T-cell (primary cell): ENCODE measurements around the gene RARB. TPM values are rescaled to one million over a fixed set of nuclear protein-coding genes. Genes with fewer than 3 reads are reported as not detected.

ENCODE experiments used
- ATAC-seq, 4 experiments: fragments of 200-7000 bp in 3 of 4; fragments of 150-1000 bp in 1 of 4; cut with Tn5 transposase; replicated peaks in 1 of 4; 1 replicate in 3 of 4; 2 replicates in 1 of 4; pipeline ENCODE4 v1.10.0; 2021; ENCODE audit warnings: moderate library complexity in 3 of 4, mild to moderate bottlenecking in 2 of 4, moderate number of reproducible peaks in 1 of 4
- CTCF ChIA-PET, 2 donors: fragments of 300-600 bp; sonication (Branson Sonifier 250); formaldehyde crosslinking; loops; one replicate each; lab custom pipeline; 2022; ENCODE audit warnings: antibody characterized with exemption in 2 of 2; lab: Charles Lee
- POLR2A ChIA-PET, 2 donors: fragments of 300-600 bp; sonication (Branson Sonifier 250); formaldehyde crosslinking; loops; one replicate each; lab custom pipeline; 2022; ENCODE audit warnings: antibody characterized with exemption in 2 of 2; lab: Charles Lee
- DNase-seq, 35 experiments: peaks; one replicate each; pipeline versions ENCODE4 v3.0.0 to v3.0.0-alpha.2; 2013 to 2023
- H3K27ac ChIP-seq: one replicate; pipeline ENCODE4 v1.5.1; 2013; ENCODE audit warnings: low read length
- H3K27me3 ChIP-seq, 2 experiments: replicated peaks in 1 of 2; 1 replicate in 1 of 2; 2 replicates in 1 of 2; pipeline versions ENCODE4 v1.6.1 to v1.7.0; 2013; ENCODE audit warnings: low read length in 1 of 2, mixed read lengths in 1 of 2; ENCODE audit not compliant: control insufficient read depth in 2 of 2, insufficient read depth in 2 of 2; ENCODE audit errors: extremely low read depth in 1 of 2
- H3K36me3 ChIP-seq, 2 donors: 1 replicate in 1 of 2; 2 replicates in 1 of 2; pipeline versions ENCODE4 v1.6.1 to v1.7.0; 2013; ENCODE audit warnings: low read length in 1 of 2; ENCODE audit not compliant: control insufficient read depth in 2 of 2, insufficient read depth in 1 of 2; ENCODE audit errors: extremely low read depth in 1 of 2
- H3K4me1 ChIP-seq, 2 experiments: 1 replicate in 1 of 2; 2 replicates in 1 of 2; pipeline versions ENCODE4 v1.6.1 to v1.7.0; 2013; ENCODE audit warnings: low read length in 2 of 2, mixed read lengths in 1 of 2; ENCODE audit not compliant: insufficient read depth in 2 of 2, control insufficient read depth in 1 of 2; ENCODE audit errors: extremely low read depth in 1 of 2
- H3K4me3 ChIP-seq, 2 donors: 1 replicate in 1 of 2; 2 replicates in 1 of 2; pipeline versions ENCODE4 v1.5.1 to v1.7.0; 2013; ENCODE audit warnings: mild to moderate bottlenecking in 2 of 2, low read length in 1 of 2, moderate library complexity in 1 of 2; ENCODE audit not compliant: control insufficient read depth in 1 of 2; ENCODE audit errors: extremely low read depth in 1 of 2
- H3K9me3 ChIP-seq: 2 replicates; pipeline ENCODE4 v1.7.0; 2013
- H3K27ac Mint-ChIP-seq, 2 donors: one replicate each; pipeline ENCODE4 v1.8.0; 2020 to 2021; ENCODE audit warnings: mild to moderate bottlenecking in 2 of 2, mixed read lengths in 2 of 2
- H3K27me3 Mint-ChIP-seq, 2 donors: one replicate each; pipeline ENCODE4 v1.8.0; 2021 to 2022; ENCODE audit warnings: mixed read lengths in 2 of 2
- H3K36me3 Mint-ChIP-seq: one replicate; pipeline ENCODE4 v1.8.0; 2021; ENCODE audit warnings: mixed read lengths
- H3K4me1 Mint-ChIP-seq, 3 donors: one replicate each; pipeline ENCODE4 v1.8.0; 2020 to 2022; ENCODE audit warnings: mixed read lengths in 3 of 3, mild to moderate bottlenecking in 1 of 3
- H3K4me3 Mint-ChIP-seq, 3 donors: one replicate each; pipeline ENCODE4 v1.8.0; 2020 to 2022; ENCODE audit warnings: mild to moderate bottlenecking in 3 of 3, mixed read lengths in 3 of 3, moderate library complexity in 3 of 3
- H3K9me3 Mint-ChIP-seq, 3 donors: one replicate each; pipeline ENCODE4 v1.8.0; 2020 to 2022; ENCODE audit warnings: mixed read lengths in 3 of 3
- WGBS: methylation state at CpG from one replicate; pipeline ENCODE4 v1.1.5; 2013; ENCODE audit warnings: missing lambda C conversion rate; ENCODE audit not compliant: insufficient coverage; 5-methylcytosine and 5-hydroxymethylcytosine counted together
- total RNA-seq, 35 experiments: library from RNA in 6 of 35; stranded (reverse) in 6 of 35; fragments of 120-200 nt in 1 of 35; gene quantifications; one replicate each; pipeline versions ENCODE4 v1.2.1 to v1.2.4 and lab custom pipeline; 2013 to 2026

The RARB gene
- total RNA-seq, 5 donors from 2014 or later (not counting 1 experiment from before 2014, with no cell fraction given), result not detected

DNA sequence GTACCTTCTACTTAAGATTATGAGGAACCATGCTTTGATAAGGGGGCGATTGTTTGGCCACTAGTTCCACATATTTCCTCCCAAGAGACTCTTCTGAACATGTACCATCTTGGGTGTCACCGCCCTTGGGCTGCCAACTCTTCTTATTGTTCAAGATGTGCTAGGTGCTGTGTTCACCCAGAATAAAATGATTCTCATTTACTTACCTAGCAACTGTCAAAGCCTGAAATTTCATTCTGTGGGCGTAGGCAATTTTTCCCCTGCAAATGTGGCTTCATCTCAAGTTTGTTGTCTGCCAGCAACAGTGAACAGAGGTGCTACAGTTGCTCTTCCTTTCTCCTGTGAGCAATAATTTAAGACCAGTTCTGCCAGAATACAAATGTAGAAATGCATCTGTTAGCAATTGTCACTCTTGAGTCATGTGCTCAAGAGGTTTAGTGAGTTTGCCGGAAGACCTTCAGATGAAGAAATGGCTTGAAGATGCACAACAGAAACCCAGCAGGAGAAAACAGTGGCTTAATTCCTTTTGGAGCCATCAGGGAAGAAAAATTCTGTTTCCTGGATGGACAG, 41.3 kb upstream of the RARB start:
- no peaks in the 10 kb centered on the region for H3K36me3 ChIP-seq
- H3K27me3 ChIP-seq, result no peaks in the 10 kb centered on the region
- Mint-ChIP-seq H3K27ac (no peak overlapping the region), H3K36me3 (no peaks in the 10 kb centered on the region), H3K27me3 (peaks cover 0 to 3% of the 10 kb centered on the region in 2 donors), H3K4me1 (no peaks in the 10 kb centered on the region), H3K4me3 (no peak overlapping the region), H3K9me3 (peaks cover 0 to 9% (median 8%) of the 10 kb centered on the region in 3 donors)
- H3K27ac ChIP-seq, result no peak overlapping the region
- no peaks in the 10 kb centered on the region for H3K9me3 ChIP-seq
- ChIA-PET POLR2A (no interaction called here), CTCF (no interaction called here)
- 86% methylated on average over 2 of the region's 4 CpGs for WGBS
- DNase-seq (no peak), ATAC-seq (no peak)
- no peaks in the 10 kb centered on the region for H3K4me1 ChIP-seq
- H3K4me3 ChIP-seq, result no peak overlapping the region

DNA sequence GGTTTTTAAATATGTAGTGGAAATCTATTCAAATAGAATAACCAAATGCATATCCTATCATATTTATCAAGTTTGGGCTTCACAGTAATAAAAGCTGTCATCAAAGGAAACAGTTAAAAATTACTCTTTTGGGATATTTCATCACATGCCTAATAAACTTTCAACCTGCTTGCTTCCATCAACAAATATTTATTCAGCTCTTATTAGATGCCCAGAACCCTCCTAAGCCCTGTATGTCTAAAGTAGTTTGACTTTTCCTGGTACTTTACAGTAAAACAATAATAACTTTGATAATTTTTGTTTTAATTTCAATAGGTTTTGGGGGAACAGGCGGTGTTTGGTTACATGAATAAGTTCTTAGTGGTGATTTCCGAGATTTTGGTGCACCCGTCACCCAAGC, 37.5 kb upstream of the RARB start:
- Histone ChIP-seq H3K27me3 (no peaks in the 10 kb centered on the region), H3K4me3 (no peak overlapping the region), H3K36me3 (no peaks in the 10 kb centered on the region), H3K9me3 (no peaks in the 10 kb centered on the region), H3K4me1 (no peaks in the 10 kb centered on the region), H3K27ac (no peak overlapping the region)
- no peaks in the 10 kb centered on the region for H3K27me3 Mint-ChIP-seq
- POLR2A ChIA-PET, result no interaction called here
- no peaks in the 10 kb centered on the region for H3K36me3 Mint-ChIP-seq
- peaks cover 3 to 29% (median 22%) of the 10 kb centered on the region in 3 donors for H3K9me3 Mint-ChIP-seq
- CTCF ChIA-PET, result no interaction called here
- ATAC-seq, result no peak
- no peaks in the 10 kb centered on the region for H3K4me1 Mint-ChIP-seq
- no peak overlapping the region for H3K4me3 Mint-ChIP-seq
- WGBS, result no CpG with 5 or more reads among the region's 3 CpGs
- DNase-seq, result no peak
- H3K27ac Mint-ChIP-seq, result no peak overlapping the region

DNA sequence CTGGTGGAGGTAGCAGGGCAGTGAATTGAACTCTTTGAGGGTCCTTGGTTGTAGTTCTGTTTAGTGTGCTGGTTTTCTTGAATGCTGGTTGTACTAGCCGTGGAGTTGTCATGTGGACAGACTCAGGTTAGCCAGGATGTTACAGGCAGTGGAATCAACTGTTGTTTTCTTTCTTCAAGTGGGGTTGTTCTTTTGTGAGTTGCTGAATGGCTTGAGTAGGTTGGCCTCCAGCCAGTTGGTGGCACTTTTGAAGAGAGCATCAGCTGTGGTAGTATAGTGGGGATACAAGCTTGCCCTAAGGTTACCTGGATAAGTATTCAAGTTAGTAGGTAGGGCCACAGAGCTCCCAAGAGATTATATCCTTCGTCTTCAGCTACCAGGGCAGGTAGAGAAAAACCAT, 31.8 kb upstream of the RARB start:
- DNase-seq (no peak), ATAC-seq (no peak)
- no peaks in the 10 kb centered on the region for H3K4me1 Mint-ChIP-seq
- peaks cover 3 to 26% (median 18%) of the 10 kb centered on the region in 3 donors for H3K9me3 Mint-ChIP-seq
- Histone ChIP-seq H3K27ac (no peak overlapping the region), H3K27me3 (peaks cover 0 to 2% of the 10 kb centered on the region in 2 experiments), H3K9me3 (no peaks in the 10 kb centered on the region), H3K4me1 (no peaks in the 10 kb centered on the region), H3K36me3 (no peaks in the 10 kb centered on the region), H3K4me3 (no peak overlapping the region)
- no peaks in the 10 kb centered on the region for H3K27me3 Mint-ChIP-seq
- H3K27ac Mint-ChIP-seq, result no peak overlapping the region
- H3K36me3 Mint-ChIP-seq, result no peaks in the 10 kb centered on the region
- WGBS, result 58% methylated on average over 2 of the region's 2 CpGs
- POLR2A ChIA-PET, result no interaction called here
- H3K4me3 Mint-ChIP-seq, result no peak overlapping the region
- CTCF ChIA-PET, result no interaction called here

DNA sequence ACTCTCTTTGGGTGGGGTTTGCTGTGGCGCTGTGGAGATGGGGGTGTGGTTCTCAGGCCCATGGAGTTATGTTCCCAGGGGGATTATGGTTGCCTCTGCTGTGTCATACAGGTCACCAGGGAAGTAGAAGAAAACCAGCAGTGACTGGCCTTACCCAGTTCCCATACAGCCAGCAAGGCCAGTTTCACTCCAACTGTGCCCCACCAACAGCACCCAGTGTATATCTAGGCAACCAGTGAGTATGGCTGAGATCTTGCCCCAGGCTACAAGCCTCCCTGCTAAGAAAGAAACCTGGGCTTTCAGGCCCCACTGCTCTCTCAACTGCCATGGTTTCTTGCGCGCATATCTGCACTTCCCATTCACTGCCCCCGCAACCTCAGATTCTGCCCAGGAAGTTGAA, 31.4 kb upstream of the RARB start:
- H3K36me3 ChIP-seq, result no peaks in the 10 kb centered on the region
- Mint-ChIP-seq H3K4me1 (no peaks in the 10 kb centered on the region), H3K4me3 (no peak overlapping the region), H3K36me3 (no peaks in the 10 kb centered on the region), H3K27ac (no peak overlapping the region), H3K27me3 (no peaks in the 10 kb centered on the region), H3K9me3 (peaks cover 3 to 22% (median 21%) of the 10 kb centered on the region in 3 donors)
- ChIA-PET CTCF (no interaction called here), POLR2A (no interaction called here)
- H3K27ac ChIP-seq, result no peak overlapping the region
- H3K27me3 ChIP-seq, result peaks cover 0 to 2% of the 10 kb centered on the region in 2 experiments
- H3K9me3 ChIP-seq, result no peaks in the 10 kb centered on the region
- no peak overlapping the region for H3K4me3 ChIP-seq
- no peaks in the 10 kb centered on the region for H3K4me1 ChIP-seq
- ATAC-seq (no peak), DNase-seq (no peak)
- 100% methylated on average over 4 of the region's 4 CpGs for WGBS

DNA sequence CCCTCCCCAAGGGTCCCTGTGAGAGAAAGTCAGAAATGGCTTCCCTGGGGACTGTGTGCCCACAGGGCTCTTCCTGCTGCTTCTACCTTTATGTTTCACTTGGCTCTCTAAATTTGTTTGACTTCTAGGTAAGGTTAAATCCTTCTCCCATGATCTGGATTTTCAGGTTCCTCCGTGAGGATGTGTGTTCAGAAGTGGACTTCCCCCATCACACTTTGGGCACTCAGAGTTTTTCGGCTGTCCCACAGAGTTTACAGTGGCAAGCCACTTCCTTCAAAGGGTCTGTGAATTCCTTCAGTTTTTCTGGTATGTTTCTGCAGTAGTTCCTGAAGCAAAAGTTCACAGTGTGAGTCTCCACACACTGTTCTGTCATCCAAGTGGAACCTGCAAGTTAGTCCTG, 30.9 kb upstream of the RARB start:
- Histone ChIP-seq H3K4me3 (no peak overlapping the region), H3K27ac (no peak overlapping the region), H3K9me3 (no peaks in the 10 kb centered on the region), H3K27me3 (peaks cover 0 to 2% of the 10 kb centered on the region in 2 experiments), H3K36me3 (no peaks in the 10 kb centered on the region), H3K4me1 (no peaks in the 10 kb centered on the region)
- no peak overlapping the region for H3K27ac Mint-ChIP-seq
- H3K9me3 Mint-ChIP-seq, result peaks cover 3 to 23% (median 19%) of the 10 kb centered on the region in 3 donors
- no peaks in the 10 kb centered on the region for H3K36me3 Mint-ChIP-seq
- H3K27me3 Mint-ChIP-seq, result no peaks in the 10 kb centered on the region
- DNase-seq, result no peak
- no peak for ATAC-seq
- ChIA-PET CTCF (no interaction called here), POLR2A (no interaction called here)
- no CpG with 5 or more reads among the region's 2 CpGs for WGBS
- no peak overlapping the region for H3K4me3 Mint-ChIP-seq
- no peaks in the 10 kb centered on the region for H3K4me1 Mint-ChIP-seq

DNA sequence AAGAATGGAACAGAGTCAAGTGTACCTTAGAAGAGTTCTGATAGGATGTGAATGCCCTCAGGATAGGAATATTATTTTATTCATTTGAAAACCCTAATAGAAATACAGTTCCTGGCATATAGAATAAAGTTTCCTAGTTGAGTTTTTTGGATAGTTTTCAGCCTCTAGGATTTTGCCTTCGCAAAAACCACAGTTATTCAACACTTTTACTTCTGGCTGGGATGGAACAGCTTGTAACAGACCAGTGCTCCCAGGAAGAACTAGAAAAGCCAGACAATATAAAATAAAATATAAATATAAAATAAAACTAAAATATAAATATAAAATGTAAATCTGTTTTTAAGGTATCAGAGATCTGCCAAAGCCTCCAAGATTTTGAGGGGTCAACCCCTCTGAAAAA, 27.5 kb upstream of the RARB start:
- no peak for ATAC-seq

DNA sequence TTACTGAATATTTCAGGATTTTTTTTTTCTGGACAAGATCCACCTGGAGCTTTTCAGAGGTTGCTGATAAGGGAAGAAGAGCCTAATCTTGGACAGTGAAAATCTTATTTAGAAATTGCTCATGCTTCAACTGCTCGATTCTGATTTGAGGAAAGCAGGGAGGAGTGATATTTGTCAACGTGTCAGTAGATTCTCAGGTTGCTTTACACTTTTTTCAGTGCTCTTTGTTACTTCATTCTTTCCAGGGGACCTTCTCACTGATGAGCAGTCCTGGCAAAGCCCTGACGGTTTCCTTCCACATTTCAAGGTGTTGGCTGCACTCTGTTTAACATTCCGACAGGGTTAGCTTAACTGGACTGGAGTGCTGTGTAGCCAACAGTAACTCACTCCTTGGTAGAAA, 24.1 kb upstream of the RARB start:
- Histone ChIP-seq H3K4me1 (no peaks in the 10 kb centered on the region), H3K27ac (no peak overlapping the region), H3K36me3 (no peaks in the 10 kb centered on the region), H3K4me3 (no peak overlapping the region), H3K9me3 (no peaks in the 10 kb centered on the region), H3K27me3 (no peaks in the 10 kb centered on the region)
- Mint-ChIP-seq H3K9me3 (peaks cover 0 to 19% (median 2%) of the 10 kb centered on the region in 3 donors), H3K4me3 (no peak overlapping the region), H3K27ac (no peak overlapping the region), H3K27me3 (no peaks in the 10 kb centered on the region), H3K36me3 (no peaks in the 10 kb centered on the region), H3K4me1 (no peaks in the 10 kb centered on the region)
- DNase-seq (no peak), ATAC-seq (no peak)
- 86% methylated on average over 1 of the region's 4 CpGs for WGBS
- CTCF ChIA-PET, result no interaction called here
- POLR2A ChIA-PET, result no interaction called here

More for the DNA sequence above, 27.5 kb upstream of the RARB start:
- Histone ChIP-seq H3K4me3 (no peak overlapping the region), H3K27me3 (peaks cover 0 to 2% of the 10 kb centered on the region in 2 experiments), H3K4me1 (no peaks in the 10 kb centered on the region), H3K27ac (no peak overlapping the region), H3K9me3 (no peaks in the 10 kb centered on the region), H3K36me3 (no peaks in the 10 kb centered on the region)
- ChIA-PET POLR2A (no interaction called here), CTCF (no interaction called here)
- H3K36me3 Mint-ChIP-seq, result no peaks in the 10 kb centered on the region
- H3K9me3 Mint-ChIP-seq, result peaks cover 0 to 11% (median 2%) of the 10 kb centered on the region in 3 donors
- no peaks in the 10 kb centered on the region for H3K27me3 Mint-ChIP-seq
- H3K4me1 Mint-ChIP-seq, result no peaks in the 10 kb centered on the region
- DNase-seq, result no peak
- WGBS, result no CpG with 5 or more reads among the region's 1 CpG
- H3K4me3 Mint-ChIP-seq, result no peak overlapping the region
- no peak overlapping the region for H3K27ac Mint-ChIP-seq
